ENCODE measurements around the gene SNRPE.

DNA sequence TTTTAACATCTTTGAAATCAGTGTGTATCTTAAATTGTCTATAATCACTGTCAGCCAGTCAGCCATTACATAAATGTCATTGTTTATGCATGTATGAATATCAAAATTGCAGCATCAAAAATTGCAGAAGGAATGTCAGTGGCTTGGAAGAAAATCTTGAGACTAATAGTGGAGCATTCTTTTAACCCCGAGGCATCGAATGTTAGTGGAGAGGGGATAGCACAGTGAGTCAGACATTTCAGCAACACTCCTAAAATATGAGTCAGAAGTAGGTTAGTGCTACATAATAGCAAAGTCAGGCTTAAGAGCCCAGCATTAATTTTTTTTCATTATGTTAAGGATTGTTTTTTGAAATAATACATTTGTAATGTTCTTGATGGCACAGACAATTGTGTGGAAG is 45.5 kb downstream of the SNRPE start:
- TF ChIP-seq, protein P1, sequence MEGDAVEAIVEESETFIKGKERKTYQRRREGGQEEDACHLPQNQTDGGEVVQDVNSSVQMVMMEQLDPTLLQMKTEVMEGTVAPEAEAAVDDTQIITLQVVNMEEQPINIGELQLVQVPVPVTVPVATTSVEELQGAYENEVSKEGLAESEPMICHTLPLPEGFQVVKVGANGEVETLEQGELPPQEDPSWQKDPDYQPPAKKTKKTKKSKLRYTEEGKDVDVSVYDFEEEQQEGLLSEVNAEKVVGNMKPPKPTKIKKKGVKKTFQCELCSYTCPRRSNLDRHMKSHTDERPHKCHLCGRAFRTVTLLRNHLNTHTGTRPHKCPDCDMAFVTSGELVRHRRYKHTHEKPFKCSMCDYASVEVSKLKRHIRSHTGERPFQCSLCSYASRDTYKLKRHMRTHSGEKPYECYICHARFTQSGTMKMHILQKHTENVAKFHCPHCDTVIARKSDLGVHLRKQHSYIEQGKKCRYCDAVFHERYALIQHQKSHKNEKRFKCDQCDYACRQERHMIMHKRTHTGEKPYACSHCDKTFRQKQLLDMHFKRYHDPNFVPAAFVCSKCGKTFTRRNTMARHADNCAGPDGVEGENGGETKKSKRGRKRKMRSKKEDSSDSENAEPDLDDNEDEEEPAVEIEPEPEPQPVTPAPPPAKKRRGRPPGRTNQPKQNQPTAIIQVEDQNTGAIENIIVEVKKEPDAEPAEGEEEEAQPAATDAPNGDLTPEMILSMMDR (IDR thresholded peaks at IDR 0.05; ENCODE audit: insufficient read depth, low read depth, low read length): no peak
- TF ChIP-seq EZH2 (IDR thresholded peaks at IDR 0.05; ENCODE audit: insufficient read depth, low read length): no peak
